Jurkat, Clone E6-1 (cell line): ENCODE data around the gene CNFN. TPM values are rescaled to one million over a fixed set of nuclear protein-coding genes. Genes with fewer than 3 reads are reported as not detected.

Experiments used
- DNase-seq: peaks from one replicate; pipeline ENCODE4 v3.0.0-alpha.2; 2011; ENCODE audit warnings: low read depth, low spot score
- H3K4me3 ChIP-seq: 2 replicates; pipeline ENCODE4 v1.5.1; 2011; ENCODE audit warnings: mild to moderate bottlenecking, low read length, control low read depth, moderate library complexity
- polyA plus RNA-seq: library from polyadenylated mRNA; unstranded; fragments of >200 nt; gene quantifications from one replicate; pipeline ENCODE4 v1.2.1, GENCODE V29; 2012; ENCODE audit warnings: missing spikeins; ENCODE audit not compliant: insufficient read length, insufficient read depth

The CNFN gene, protein sequence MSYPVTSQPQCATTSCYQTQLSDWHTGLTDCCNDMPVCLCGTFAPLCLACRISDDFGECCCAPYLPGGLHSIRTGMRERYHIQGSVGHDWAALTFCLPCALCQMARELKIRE
- polyA plus RNA-seq: 7.0 TPM

DNA sequence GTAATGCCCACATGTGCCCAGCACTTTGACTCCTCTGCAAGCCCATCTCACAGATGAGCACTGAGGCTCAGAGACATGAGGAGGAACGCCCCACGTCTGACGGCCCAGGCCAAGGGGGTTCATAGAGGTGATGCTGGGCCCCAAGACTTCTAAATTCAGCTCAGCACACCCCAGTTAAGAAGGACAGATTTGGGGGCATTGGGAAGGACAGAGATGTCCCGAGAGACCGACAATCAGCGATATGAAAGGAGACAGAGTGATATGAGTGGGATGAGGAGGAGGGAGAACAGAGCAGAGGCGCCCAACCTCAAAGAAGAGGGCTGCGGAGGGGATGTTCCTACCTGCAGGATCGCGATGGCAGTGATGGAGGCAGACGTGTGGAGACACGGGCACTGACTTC lies at the start of gene CNFN:
Gene CNFN (minus strand): TSS at position 399 of the 400 bp plus-strand sequence. CDS start 1,260 bp downstream, outside the sequence.
- no peak for DNase-seq
- no peak within 1 kb of the TSS for H3K4me3 ChIP-seq

DNA sequence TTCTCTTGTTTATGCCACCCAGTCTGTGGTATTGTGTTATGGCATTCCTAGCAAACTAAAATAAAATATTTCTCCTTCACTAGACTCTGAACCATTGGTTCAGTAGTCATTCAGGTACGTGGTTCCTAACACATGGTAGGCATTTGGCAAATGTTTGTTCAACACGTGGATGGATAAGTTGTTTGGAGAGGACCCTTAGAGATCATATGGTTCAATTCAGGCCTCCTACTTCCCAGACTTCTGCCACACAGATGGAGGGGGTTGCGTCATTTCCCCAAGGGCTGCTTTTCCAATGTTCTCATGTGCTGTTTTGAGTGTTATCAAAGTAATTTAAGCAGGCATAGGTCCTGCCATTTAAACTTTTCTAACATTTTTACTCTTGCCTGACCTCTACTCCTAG lies 45.9 kb upstream of the CNFN start:
- no peak for DNase-seq
- no peak overlapping the region for H3K4me3 ChIP-seq

DNA sequence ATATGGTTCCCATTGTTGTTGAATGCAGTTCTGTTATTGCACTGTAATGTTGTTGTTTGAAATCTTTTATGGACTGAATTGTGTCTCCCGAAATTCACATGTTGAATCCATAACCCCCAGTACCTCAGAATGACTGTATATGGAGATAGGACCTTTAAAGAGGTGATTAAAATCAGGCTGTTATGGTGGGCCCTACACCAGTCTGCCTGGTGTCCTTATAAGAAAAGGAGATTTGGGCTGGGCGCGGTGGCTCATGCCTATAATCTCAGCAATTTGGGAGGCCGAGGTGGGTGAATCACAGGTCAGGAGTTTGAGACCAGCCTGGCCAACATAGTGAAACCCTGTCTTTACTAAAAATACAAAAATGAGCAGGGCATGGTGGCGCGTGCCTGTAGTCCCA lies 45.2 kb upstream of the CNFN start:
- H3K4me3 ChIP-seq: no peak overlapping the region
- DNase-seq: no peak

DNA sequence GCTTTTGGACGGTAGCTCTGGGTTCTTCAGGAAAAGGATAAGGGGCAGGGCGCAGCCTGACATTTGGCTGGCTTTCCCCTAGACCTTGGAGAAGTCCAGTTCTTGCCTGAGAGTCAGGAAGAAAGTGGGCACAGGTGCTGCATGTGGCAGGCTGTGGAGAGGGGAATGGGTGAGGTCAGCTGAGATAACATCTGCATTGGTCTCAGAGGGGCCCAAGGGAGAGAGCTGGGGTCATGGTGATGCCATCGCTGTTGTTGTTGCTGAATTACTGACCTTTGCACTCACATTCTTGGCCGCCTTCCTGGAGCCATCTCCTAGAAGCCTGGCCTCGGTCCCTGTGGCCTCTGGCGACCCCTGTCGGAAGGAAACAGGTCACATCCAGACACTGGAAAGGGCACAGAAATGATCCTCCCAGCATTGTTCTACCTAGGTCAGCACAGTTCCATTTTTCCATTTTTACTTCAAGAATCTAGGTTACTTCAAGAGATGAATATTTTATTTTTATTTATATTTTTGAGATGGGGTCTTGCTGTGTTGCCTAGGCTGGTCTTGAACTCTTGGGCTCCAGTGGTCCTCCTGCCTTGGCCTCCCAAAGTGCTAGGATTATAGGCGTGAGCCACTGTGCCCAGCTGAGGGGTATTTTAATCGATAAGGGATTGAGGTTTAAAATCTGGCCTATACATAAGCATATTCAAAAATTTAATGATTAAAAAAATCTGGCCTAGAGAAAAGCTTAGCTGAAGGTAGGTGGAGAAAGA lies 43.6 kb upstream of the CNFN start:
- H3K4me3 ChIP-seq: no peak overlapping the region
- peak; percentile 22 for DNase-seq

DNA sequence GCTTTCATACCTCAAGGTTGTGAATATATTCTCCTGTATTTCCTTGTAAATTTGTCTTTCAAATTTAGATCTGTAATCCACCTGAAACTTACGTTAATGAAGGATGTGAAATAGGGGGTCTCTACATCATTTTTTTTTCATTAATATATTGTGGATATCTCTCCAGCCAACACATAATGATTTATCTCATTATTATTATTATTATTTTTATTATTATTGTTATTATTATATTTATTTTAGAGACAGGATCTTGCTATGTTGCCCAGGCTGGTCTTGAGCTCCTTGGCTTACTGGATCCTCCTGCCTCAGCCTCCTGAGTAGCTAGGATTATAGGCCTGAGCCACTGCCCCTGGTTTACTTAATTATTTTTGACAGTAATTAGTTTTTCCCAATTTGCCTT lies 41.4 kb upstream of the CNFN start:
- no peak for DNase-seq

DNA sequence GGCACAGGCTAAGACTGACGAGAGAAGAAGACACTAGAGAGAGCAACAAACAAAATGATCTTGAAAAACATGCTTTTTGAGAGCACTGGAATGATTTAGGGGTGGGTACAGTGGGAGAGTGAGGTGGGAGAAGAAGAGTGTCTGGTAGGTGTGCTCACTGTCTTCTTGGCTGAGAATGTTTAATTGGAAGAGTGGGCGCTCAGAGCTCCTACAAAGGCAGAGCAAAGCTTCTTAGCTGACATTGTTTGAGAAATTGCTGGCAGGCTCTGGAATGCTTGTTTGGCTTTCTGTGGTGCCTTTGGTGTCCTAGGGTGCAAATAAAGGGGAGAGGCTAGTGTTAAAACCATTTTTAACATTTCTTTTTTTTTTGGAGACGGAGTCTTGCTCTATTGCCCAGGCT lies 38.6 kb upstream of the CNFN start:
- DNase-seq: no peak
- H3K4me3 ChIP-seq: no peak overlapping the region

More for the DNA sequence above, 41.4 kb upstream of the CNFN start:
- H3K4me3 ChIP-seq: no peak overlapping the region

DNA sequence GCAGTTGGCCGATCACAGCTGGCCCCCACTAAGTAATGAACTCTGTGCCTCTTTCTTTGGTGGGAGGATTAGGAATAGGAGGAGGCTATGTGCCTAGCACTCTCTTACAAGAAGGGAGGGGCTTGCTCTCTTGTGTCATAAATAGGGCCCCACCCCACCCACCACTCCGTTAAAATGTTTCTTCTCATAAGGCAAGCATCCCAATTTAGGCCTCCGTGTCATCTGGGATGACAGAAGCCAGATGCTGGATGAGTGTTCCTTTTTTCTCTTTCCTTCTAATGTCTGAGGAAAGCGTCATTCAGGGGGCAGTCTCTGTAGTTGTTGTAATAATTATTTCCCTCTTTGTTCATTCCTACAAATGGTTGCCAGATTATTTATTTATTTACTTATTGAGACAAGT lies 37.2 kb upstream of the CNFN start, which contains the start of gene LIPE:
Gene LIPE (minus strand): TSS at position 76 of the 400 bp plus-strand sequence. CDS start 239 bp downstream, outside the sequence.
- no peak within 1 kb of the TSS for H3K4me3 ChIP-seq
- DNase-seq: no peak

DNA sequence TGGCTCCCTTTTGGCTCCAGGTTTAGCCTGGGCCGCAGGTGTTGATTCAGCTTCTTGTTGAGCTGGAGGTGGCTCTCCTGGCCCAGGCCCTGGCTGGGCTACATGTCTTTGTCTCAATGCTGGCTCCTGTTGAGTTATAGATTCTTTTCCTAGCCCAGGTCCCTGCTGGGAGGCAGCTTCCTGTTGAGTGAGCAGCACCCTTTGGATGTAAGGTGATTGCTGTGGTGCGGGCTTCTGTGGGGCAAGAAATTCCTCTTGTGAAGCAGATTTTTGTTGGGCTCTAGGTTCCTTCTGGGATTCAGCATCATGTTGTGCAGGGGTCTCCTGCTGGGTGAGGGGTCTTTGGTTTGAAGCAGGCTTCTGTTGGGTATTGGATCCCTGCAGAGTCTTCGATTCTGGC lies 36.5 kb upstream of the CNFN start:
- DNase-seq: no peak
- no peak overlapping the region for H3K4me3 ChIP-seq

DNA sequence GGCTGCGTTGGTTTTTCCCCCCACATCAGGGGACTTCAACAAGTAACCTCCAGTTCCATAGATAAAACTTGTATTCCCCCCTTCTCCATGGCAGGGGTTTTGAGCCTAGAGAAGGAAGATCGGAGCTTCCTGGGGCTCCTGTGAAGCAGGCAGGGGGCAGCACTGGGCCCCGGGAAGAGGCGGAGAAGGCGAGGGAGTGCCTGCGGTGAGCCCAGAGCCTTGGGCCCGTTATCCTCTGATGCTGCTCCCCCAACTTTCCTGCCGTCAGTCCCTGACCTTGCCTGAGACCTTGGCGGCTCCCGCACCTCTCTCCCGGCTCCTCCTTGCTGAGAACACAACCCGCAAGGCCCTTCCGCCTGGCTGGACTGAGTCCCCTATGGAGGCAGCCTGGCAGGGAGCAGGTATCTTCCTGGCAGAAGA lies 34.6 kb upstream of the CNFN start:
- H3K4me3 ChIP-seq: no peak overlapping the region
- DNase-seq: no peak

DNA sequence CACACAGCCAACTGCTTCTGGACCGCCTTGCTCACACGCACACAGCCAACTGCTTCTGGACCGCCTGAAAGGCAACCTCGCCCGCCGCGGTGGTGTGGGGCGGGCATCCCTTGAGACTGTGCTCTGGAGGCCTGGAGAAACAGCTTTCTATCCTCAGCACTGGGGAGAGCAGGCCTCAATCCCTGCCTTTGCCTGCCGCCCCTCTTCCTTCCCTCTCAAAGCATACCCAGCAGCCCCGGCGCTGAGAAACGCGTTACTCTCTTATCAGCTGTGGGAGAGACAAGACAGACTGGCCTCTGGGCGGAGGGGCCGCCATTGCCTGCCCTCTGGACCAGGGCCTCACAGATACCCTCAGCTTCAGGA lies 34.2 kb upstream of the CNFN start:
- no peak overlapping the region for H3K4me3 ChIP-seq
- DNase-seq: no peak

DNA sequence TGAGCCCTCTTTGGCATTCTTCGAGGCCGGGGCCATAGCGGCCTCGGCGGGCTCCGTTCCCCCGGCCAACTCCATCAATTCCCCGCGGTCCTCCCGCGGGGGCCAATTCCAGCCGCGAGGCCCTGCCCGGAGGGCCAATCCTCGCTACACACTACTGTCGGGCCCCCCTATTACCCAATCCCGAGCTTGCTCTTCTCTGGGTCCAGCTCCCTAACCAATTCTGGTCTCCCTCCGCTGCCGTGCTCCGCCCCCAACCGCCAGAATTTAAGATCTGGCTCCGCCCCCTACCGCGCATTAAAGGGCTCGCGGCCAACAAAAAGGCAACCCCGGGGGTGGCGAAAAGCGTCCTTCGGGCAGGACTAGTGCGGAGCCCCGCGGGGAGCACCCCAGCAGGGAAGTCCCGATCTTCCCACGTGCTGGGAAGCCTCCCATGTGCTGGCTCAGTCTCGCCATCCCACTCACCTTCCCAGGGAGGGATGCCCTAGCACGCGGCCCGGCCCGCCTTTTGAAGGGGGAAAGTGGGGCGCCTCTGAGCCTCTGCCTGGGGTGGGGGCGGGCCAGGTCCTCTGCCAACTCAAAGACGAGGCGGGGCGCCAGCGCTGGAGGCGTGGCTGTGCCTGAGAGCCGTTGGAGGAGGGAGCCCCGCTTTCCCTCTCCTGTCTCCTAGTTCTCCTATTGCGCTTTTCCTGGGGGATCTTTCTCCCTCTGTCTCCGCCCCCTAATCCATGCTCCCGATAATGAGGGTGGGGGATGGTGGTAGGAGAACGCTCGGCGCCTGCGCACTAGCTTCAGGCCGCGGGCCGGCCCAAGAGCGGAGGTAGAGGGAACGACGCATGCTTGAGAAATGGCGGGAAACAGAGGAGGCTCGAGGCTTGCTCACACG lies 33.6 kb upstream of the CNFN start:
- H3K4me3 ChIP-seq: peak overlapping the region; percentile 69

DNA sequence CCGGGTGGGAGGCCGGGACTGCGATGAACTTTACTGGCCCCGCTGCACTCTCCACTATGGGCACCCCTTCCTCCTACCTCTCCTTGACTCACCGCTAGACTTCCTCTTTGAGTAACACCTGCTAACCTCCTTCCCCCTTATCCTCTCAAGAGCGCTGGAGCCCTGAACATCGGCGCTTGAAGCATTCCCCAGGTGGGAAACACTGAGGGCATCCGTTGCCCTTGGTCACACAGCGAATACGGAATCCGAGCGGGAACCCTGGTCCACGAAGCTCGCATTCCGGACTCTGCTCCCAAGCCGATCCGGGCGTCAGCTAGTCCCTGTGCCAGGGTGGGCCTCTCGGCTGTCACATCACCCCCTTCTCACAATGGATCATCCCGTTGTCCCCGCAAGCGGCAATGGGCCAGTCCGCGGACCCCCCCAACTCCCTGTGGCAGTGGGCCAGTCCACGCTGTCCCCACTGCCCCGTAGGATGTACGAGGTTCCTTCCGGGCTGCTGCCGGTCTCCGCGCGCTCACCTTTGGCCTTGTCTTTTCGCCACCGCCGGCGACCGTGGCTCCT lies 32.9 kb upstream of the CNFN start:
- peak; percentile 22 for DNase-seq
- peak overlapping the region; percentile 69 for H3K4me3 ChIP-seq

More for the DNA sequence above, 33.6 kb upstream of the CNFN start:
- DNase-seq: peak; percentile 75

DNA sequence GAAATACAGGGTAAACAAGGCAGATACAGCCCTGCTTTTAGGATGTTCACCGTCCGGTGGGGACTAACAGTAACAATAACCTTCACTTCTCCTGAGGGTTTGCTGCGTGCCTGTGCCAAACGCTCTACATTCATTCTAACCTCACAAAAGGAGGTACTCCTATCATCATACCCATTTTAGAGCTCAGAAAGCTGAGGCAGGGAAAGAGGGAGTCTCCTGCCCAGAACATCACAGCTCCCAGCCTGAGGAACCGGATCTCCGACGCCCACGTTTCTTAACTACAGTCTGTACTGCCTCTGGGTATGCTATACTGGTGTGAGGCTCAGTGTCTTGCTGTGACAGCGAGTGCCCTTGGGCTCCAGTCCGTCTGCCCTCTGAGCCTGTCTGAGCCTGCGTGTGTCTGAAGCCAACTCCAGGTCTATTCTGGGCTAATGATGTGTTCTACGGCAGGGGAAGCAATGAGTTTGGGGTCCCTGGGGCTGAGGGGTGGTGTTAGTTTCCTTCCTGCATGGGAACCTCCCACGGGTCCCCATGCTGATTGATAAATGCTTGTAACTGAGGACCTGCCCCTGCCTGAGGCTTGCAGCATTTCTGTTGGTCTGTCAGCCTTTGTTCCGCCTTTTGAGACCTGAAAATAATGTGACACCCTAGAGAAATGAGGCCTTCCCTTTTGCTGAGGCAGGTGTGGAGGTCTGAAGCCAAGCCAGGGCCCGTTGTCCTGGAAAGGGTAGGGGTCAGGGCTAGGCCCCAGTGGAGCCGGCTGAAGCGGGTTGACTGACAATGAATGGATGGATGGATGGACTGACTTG lies 32.2 kb upstream of the CNFN start:
- peak overlapping the region; percentile 69 for H3K4me3 ChIP-seq
- DNase-seq: no peak

DNA sequence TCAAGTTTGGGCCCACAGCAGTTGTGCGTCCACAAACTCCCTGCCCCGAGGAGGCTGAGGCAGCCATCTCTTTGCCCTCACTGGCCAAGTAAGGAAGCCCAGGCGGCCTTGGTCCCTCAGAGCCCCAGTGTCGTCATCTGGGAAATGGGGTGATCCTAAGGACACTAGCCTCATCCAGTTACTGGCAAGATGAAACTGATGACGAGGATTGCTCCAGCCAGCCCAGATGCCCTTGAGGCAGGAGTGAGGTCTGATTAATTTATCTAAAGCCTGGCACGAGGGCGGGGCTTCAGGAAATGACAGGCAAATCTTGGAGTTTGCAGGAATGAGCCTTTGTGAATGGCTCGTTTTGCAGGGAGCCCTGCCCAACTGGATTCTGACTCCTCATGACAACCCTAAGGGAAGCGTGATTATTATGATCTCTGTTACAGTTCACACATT lies 31.5 kb upstream of the CNFN start:
- no peak for DNase-seq
- no peak overlapping the region for H3K4me3 ChIP-seq

DNA sequence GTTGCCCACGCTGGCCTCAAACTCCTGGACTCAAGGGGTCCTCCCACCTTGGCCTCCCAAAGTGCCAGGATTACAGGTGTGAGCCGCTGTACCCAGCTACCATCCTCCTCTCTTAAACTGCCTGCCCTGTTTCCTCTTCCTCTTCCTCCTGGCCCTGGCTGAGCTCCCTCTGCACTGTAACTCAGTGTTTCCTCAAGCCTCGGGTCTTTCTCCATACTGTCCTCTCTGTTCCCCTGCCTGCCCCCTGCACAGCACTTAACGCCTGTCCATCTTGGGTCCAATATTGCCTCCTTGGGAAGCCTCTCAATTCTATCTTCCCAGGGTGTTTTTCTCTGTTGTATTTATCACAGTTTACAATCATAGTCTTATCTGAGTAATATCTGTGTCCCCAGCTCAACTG lies 31.0 kb upstream of the CNFN start:
- no peak overlapping the region for H3K4me3 ChIP-seq
- no peak for DNase-seq

DNA sequence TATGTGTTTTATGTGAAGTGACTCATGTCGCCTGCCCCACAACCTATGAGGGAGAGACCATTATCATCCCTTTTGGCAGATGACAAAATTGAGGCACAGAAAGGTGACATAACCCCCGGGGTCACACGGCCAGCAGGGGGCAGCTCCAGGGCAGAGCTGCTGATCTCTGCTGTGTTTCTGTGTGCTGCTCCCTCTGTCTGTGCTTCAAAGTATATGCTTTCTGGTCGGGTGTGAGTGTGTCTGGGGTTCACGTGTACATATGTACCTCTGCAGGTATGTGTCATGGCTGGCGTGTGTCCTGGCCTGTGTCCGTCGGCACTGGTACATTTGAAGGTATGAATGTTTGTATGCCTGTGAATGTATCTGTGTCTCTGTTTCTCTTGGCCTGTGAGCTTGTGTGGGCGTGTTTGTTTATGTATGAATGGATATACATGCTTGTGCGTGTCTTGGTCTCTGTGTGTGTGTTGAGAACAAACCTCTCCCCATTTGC lies 30.0 kb upstream of the CNFN start:
- H3K4me3 ChIP-seq: no peak overlapping the region
- DNase-seq: peak; percentile 80

DNA sequence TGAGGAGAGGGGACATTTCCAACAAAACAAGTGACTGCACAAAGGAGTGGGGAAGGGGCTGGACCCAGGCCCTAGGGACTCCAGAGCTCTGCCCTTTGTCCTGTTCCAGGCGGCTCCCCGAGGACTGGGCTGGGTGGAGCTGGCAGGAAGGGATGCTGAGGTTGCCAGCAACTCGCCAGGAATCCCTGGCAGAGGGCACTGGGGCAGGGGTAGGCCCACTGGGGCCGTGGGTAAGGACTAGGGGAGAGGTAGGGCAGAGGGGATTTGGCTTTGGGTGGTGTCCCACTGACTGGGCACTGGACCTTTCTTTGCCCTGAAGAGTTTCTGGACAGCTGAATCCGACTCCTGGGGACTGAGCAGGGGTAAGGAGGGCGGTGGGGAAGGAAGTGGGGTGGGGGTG lies 29.2 kb upstream of the CNFN start:
- H3K4me3 ChIP-seq: no peak overlapping the region

DNA sequence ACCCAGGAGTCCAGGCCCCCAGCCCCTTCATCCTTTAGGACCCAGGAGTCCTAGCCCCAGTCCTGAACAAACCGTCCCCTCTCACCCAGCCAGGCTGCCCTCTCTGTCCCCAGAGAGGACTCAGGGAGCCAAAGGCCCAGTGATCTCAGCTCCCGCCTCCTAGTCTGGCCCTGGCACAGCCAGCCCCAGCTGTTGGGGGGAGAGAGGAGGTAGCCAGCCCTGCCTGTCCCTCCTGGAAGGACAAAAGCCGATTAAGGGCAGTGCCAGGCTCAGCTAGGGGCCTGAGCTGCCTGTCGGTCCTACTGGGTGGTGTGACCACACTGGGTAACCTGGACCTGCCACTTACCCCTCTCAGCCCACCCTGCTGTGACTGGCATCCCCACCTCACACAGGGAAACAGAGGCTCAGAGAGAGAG lies 22.6 kb upstream of the CNFN start:
- no peak for DNase-seq
- H3K4me3 ChIP-seq: no peak overlapping the region

More for the DNA sequence above, 29.2 kb upstream of the CNFN start:
- no peak for DNase-seq

DNA sequence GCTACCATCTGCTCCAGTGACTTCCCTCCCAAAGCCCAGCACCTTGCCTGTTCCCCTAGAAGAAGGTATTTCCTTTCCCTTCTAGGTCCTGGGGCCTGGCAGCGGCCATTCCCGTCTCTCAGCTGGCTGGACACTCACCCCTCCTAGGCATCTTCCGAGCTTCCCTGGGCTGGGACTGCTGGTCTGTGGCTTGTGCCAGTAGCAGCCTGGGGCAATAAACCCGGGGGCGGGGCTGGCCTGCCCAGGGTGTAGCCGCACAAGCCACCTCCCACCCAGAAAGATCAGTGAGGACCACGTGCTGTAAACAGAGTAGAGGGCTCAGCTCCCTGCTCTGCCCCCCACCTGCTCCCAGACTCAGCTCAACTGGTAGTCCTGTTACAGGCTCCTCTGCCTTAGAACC lies 22.1 kb upstream of the CNFN start:
- no peak overlapping the region for H3K4me3 ChIP-seq
- no peak for DNase-seq
